Measurements from ENCODE around the gene BTRC. TPM values are rescaled to one million over a fixed set of nuclear protein-coding genes. Genes with fewer than 3 reads are reported as not detected.

The BTRC gene
- total RNA-seq, 1 experiment from 2014 or later: 19.4 TPM

GRCh38 chr10:101490026-101490425 is 136.1 kb downstream of the BTRC start:
- intact Hi-C loops (cut with micrococcal nuclease): no loop called here
- BruUV-seq (replicated peaks): no TSS peak
- DNase-seq (ENCODE audit: unreplicated experiment): no peak
- ChIA-PET POLR2A (no interaction called here), CTCF (interaction anchor here (0.5 to 2.9 kb wide), 4 partner anchors 23 to 398 kb away, joined by 3 to 16 read pairs (median 3); no protein-coding TSS in a partner anchor)
- TF ChIP-seq, protein P1, sequence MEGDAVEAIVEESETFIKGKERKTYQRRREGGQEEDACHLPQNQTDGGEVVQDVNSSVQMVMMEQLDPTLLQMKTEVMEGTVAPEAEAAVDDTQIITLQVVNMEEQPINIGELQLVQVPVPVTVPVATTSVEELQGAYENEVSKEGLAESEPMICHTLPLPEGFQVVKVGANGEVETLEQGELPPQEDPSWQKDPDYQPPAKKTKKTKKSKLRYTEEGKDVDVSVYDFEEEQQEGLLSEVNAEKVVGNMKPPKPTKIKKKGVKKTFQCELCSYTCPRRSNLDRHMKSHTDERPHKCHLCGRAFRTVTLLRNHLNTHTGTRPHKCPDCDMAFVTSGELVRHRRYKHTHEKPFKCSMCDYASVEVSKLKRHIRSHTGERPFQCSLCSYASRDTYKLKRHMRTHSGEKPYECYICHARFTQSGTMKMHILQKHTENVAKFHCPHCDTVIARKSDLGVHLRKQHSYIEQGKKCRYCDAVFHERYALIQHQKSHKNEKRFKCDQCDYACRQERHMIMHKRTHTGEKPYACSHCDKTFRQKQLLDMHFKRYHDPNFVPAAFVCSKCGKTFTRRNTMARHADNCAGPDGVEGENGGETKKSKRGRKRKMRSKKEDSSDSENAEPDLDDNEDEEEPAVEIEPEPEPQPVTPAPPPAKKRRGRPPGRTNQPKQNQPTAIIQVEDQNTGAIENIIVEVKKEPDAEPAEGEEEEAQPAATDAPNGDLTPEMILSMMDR (IDR thresholded peaks at IDR 0.05; ENCODE audit: unreplicated experiment): no peak
- H3K4me3 Mint-ChIP-seq (ENCODE audit: unreplicated experiment): no peak overlapping the region
- peaks cover 17% of the 10 kb centered on the region for H3K4me1 Mint-ChIP-seq (ENCODE audit: insufficient read depth, unreplicated experiment)
- no peak overlapping the region for H3K27ac Mint-ChIP-seq (ENCODE audit: low read depth, unreplicated experiment)
- no peaks in the 10 kb centered on the region for H3K9me3 Mint-ChIP-seq (ENCODE audit: unreplicated experiment)
- H3K27me3 Mint-ChIP-seq (ENCODE audit: insufficient read depth, unreplicated experiment): no peaks in the 10 kb centered on the region
- H3K36me3 Mint-ChIP-seq (ENCODE audit: insufficient read depth, unreplicated experiment): no peaks in the 10 kb centered on the region

- Mint-ChIP-seq H3K4me1 (ENCODE audit: insufficient read depth, unreplicated experiment) (peaks cover 17% of the 10 kb centered on the region), H3K9me3 (ENCODE audit: unreplicated experiment) (no peaks in the 10 kb centered on the region), H3K27ac (ENCODE audit: low read depth, unreplicated experiment) (no peak overlapping the region), H3K36me3 (ENCODE audit: insufficient read depth, unreplicated experiment) (no peaks in the 10 kb centered on the region), H3K4me3 (ENCODE audit: unreplicated experiment) (no peak overlapping the region), H3K27me3 (ENCODE audit: insufficient read depth, unreplicated experiment) (no peaks in the 10 kb centered on the region)
- POLR2A ChIA-PET: interaction anchor here (0.7 kb wide), 1 partner anchor 21 kb away, joined by 4 read pairs; no protein-coding TSS in a partner anchor
- TF ChIP-seq, protein P1 (IDR thresholded peaks at IDR 0.05; ENCODE audit: unreplicated experiment): no peak
- no TSS peak for BruUV-seq (replicated peaks)
- CTCF ChIA-PET: interaction anchor here (0.6 to 2.3 kb wide), 3 partner anchors 11 to 278 kb away, joined by 3 to 6 read pairs (median 4); no protein-coding TSS in a partner anchor
- intact Hi-C loops (cut with micrococcal nuclease): no loop called here
- no peak for DNase-seq (ENCODE audit: unreplicated experiment)
Observed at GRCh38 chr10:101492205-101492604, 138.2 kb downstream of the BTRC start.

DNA sequence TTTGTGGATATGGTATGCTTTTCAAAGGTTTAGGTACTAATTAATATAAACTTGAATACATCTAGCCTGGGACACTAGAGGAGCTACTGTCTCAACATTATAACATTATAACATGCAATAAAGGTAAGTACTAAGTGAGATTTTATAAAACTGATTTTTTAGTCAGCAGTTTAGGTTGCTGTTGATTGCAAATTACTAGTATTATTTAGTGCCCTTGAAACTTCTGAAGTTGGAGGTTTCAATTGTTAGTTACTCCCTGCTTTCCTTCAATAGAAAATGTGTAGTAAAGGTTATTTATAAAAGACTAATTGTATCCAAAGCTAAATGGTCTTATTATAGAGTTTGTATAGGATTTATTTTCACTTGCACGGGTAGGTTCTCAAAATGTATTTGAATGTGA is 138.8 kb downstream of the BTRC start:
- Mint-ChIP-seq H3K4me1 (ENCODE audit: insufficient read depth, unreplicated experiment) (peaks cover 17% of the 10 kb centered on the region), H3K27ac (ENCODE audit: low read depth, unreplicated experiment) (no peak overlapping the region), H3K9me3 (ENCODE audit: unreplicated experiment) (no peaks in the 10 kb centered on the region), H3K36me3 (ENCODE audit: insufficient read depth, unreplicated experiment) (no peaks in the 10 kb centered on the region), H3K4me3 (ENCODE audit: unreplicated experiment) (no peak overlapping the region), H3K27me3 (ENCODE audit: insufficient read depth, unreplicated experiment) (no peaks in the 10 kb centered on the region)
- CTCF ChIA-PET: interaction anchor here (1.2 to 2.3 kb wide), 2 partner anchors 11 to 279 kb away, joined by 4 to 6 read pairs; no protein-coding TSS in a partner anchor
- no peak for DNase-seq (ENCODE audit: unreplicated experiment)
- intact Hi-C loops (cut with micrococcal nuclease): no loop called here
- POLR2A ChIA-PET: no interaction called here
- BruUV-seq (replicated peaks): no TSS peak
- TF ChIP-seq, protein P1 (IDR thresholded peaks at IDR 0.05; ENCODE audit: unreplicated experiment): no peak

- Mint-ChIP-seq H3K9me3 (ENCODE audit: unreplicated experiment) (no peaks in the 10 kb centered on the region), H3K36me3 (ENCODE audit: insufficient read depth, unreplicated experiment) (no peaks in the 10 kb centered on the region), H3K4me3 (ENCODE audit: unreplicated experiment) (no peak overlapping the region), H3K4me1 (ENCODE audit: insufficient read depth, unreplicated experiment) (peaks cover 17% of the 10 kb centered on the region), H3K27me3 (ENCODE audit: insufficient read depth, unreplicated experiment) (no peaks in the 10 kb centered on the region), H3K27ac (ENCODE audit: low read depth, unreplicated experiment) (no peak overlapping the region)
- ChIA-PET POLR2A (no interaction called here), CTCF (interaction anchor here (0.6 to 2.3 kb wide), 4 partner anchors 10 to 341 kb away, joined by 3 to 6 read pairs (median 4); no protein-coding TSS in a partner anchor)
- no peak for DNase-seq (ENCODE audit: unreplicated experiment)
- TF ChIP-seq, protein P1 (IDR thresholded peaks at IDR 0.05; ENCODE audit: unreplicated experiment): no peak
- BruUV-seq (replicated peaks): no TSS peak
- intact Hi-C loops (cut with micrococcal nuclease): no loop called here
Observed at GRCh38 chr10:101493249-101493648, 139.3 kb downstream of the BTRC start.
